RKO (cell line): Measurements from ENCODE around the gene WASF2.
"Not testable (repeated sequence)": the region's sequence is repeated elsewhere in the genome, so short reads cannot be mapped to it uniquely, and the experiment has no call there.

Source experiments
- DNase-seq: peaks from one replicate; pipeline ENCODE4 v3.0.0-alpha.2; 2016; ENCODE audit warnings: low spot score

The WASF2 gene, protein sequence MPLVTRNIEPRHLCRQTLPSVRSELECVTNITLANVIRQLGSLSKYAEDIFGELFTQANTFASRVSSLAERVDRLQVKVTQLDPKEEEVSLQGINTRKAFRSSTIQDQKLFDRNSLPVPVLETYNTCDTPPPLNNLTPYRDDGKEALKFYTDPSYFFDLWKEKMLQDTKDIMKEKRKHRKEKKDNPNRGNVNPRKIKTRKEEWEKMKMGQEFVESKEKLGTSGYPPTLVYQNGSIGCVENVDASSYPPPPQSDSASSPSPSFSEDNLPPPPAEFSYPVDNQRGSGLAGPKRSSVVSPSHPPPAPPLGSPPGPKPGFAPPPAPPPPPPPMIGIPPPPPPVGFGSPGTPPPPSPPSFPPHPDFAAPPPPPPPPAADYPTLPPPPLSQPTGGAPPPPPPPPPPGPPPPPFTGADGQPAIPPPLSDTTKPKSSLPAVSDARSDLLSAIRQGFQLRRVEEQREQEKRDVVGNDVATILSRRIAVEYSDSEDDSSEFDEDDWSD

GRCh38 chr1:27489973-27490741, at the start of gene WASF2:
Gene WASF2 (minus strand): TSS chr1:27490167. CDS start chr1:27428890, 61,277 bp downstream.
- peak; percentile 97 for DNase-seq

DNA sequence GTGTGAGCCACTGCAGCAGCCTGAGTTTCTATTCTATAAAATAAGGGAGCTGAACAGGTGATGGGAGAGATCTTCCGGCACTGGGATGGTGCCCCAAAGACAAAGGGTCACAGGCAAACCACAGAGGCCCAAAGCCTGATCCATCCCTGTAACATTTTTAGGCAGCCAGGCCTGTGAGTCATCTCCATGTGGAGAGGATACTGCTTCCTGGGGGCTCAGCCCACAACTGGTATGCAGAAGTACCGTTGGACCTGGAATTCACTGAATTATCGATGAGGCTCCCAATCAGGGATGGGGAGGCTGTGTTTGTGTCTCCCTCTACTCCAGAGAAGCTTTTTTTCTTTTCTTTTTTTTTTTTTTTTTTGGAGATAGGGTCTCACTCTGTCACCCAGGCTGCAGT, 48.8 kb upstream of the WASF2 start:
- peak; percentile 15 for DNase-seq

DNA sequence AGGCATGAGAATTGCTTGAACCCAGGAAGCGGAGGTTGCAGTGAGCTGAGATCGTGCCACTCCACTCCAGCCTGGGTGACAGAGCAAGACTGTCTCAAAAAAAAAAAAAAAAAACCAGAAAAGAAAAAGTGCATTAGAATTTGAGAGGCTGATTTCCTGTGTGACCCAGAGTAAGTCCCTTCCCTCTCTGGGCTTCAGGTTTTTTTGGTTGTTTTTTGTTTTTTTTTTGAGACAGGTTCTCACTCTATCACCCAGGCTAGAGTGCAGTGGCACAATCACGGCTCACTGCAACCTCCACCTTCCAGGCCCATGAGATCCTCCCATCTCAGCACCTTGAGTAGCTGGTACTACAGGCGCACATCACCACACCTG, 48.3 kb upstream of the WASF2 start:
- not testable (repeated sequence) for DNase-seq

DNA sequence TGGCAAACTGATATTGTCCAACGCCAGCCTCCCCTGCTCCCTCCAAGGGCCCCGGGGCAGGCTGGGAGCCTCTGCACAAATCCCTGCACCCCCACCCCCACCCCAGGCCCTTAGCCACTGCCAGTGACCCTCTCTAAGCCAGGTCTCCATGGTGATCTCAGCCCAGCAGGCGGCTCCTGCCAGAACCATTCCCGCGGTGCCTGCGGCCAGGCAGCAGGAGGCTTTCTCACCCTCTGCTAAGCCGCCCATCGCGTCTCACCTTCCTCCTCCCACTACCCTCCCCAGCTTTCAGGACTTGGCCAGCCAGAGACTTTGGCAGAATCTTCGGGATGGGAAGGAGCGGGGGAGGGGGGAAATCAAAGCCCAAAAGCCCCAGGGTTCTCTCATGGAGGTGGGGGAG, 46.8 kb upstream of the WASF2 start:
- no peak for DNase-seq

DNA sequence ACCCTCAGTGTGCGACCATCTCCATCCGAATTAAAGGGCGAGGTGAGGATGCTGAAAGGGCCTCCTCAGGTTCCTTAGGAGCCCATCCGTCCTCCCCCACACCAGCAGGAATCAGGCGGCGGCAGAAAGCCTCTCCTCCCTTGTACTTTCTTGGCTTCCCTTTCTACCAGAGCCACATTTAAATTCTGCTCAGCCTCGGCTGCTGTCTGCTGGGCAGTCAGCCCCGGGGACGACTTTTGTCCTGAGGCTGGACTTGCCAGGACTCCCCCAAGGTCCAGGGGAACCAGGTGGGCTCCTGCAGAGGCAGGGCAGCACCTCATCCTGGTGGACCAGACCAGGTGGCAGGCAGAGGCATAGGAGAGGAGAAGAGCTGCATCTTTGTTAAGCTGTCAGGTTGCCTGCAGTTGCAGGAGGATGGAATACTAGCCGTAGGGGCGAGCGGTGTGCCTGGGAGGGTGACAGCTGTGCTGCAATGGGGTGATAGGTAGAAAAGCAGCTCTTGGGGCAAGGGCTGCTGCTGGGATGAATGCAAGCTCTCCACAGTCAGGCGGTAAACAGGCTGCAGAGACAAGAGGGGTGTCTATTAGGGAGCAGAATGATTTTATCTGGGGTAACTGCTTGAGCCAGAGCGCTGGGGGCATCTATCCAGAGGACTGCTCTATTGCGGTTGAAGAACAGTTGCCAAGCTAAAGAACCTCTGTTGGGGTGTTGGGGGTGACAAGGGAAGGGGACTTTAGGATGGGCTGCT, 46.2 kb upstream of the WASF2 start:
- no peak for DNase-seq

GRCh38 chr1:27535386-27535785, 45.4 kb upstream of the WASF2 start:
- DNase-seq, result no peak

DNA sequence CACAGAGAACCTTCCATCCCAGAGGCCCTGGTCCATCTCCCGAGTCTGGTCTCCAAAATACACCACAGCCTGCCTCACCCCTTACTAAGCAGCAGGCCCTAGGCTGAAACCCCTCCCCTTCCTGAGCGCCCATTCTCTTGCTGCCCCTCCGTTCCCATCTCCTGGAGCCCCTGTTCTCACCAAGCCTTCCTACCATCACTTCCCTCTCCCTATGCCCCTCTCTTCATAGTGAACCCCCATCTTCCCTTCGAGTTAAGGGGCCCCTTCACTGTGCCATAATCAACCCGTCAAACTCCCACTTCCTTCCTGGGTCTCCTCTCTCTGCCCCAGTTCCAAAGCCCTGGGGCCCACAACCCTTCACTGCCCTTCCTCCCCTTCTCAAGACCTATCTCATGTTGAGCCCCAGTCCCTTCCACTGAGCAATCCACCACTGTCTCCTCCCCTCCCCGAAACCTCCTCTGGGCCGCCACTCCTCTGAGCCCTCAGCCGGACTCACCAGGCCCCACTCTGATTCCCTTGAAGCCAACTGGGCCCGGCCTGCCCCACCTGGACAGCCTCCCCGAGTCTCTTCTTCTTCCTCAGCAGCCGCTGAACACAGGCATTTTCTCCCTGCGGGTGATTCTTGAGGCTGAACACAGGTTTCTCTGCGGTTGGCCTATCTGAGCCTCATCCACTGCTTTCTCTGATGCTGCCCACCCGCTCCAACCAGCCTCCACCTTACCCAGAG, 42.2 kb upstream of the WASF2 start:
- no peak for DNase-seq

- no peak for DNase-seq
Observed at GRCh38 chr1:27530192-27530591, 40.2 kb upstream of the WASF2 start.

DNA sequence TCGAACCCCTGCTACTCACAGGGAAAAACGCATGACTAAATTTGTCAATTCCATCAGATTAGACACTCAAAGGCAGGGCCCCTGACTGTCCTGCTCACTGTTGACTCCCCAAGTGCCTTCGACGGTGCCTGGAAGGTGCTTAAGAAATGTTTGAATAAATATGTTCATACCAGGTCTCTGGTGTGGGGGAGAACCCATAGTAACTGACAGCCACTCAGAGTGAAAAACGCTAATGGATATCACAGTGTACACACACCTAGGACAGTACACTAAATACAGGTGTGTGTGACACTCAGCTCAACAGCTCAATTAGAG, 39.7 kb upstream of the WASF2 start:
- no peak for DNase-seq

DNA sequence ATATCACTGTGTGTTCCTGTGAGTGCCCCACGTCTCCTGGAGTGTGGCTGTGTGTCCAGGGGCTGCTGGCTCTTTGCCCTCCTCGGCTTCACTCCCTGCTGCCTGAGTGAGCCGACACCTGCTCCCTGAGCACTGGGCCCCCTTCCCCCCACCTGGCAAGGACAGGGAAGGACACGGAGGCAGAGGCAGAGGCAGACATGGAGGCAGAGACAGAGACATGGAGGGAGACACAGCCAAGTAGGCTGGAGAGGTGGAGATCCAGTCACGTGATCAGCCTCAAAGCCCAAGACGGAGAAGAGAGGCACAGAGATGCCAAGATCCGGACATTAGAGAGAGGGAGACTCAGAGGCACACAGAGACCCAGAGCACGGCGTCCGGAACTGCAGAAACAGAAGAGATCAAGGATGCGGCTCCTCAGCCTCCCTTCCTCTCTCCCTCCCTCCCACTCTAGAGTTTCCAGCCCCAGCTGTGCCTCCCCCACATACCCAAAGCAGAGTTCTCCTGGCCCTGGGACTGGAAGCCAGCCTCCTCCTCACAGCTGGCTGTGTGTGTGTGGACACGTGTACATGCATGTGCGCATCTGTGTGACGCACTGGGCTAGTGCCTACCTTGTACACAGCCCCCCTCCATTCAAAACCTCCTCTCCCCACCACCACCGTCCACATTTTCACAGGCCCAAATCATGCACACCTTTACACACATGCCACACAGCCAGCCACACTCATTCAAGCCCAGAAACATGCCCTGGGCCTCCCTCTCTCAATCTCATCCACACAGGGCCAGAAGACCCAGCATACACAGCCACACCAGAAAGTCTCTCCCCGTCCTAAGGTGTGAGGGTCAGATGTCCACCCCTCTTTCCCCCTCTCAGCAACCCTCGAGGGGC, 39.1 kb upstream of the WASF2 start:
- DNase-seq, result no peak

- no peak for DNase-seq
Observed at GRCh38 chr1:27527890-27528817, 38.2 kb upstream of the WASF2 start.

- DNase-seq, result no peak
Observed at GRCh38 chr1:27527223-27527889, 37.4 kb upstream of the WASF2 start.

DNA sequence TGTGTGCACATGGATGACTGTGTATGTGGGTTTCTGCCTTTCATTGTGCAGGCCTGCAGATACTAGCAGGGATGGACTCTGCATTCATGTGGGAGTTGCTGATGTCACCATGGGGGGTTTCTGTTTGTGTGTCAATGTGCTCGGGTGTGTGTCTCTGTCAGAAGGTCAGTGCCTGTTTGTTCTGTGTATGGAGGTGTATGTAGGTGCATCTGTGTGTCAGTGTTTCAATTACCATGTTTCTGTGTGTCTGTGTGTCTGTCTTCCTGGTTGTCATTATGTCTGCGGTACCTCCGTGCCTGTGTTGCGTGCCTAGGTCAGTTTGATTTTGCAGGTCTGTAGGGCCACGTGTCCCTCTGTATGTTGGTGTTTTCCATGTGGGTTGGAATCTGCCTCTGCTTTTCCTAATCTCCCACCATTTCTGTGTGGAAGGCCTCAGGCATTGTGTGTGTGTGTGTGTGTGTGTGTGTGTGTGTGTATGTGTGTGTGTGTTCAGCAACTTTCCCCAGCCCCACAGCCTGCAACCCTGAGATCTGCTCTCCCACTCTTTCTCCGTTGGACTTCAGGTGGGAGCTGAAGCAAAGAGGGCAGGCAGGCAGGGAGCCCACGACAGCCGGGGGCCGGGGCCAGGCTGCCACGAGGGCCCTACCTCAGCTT, 36.7 kb upstream of the WASF2 start:
- no peak for DNase-seq

- DNase-seq, result no peak
Observed at GRCh38 chr1:27525296-27526272, 35.6 kb upstream of the WASF2 start.

- DNase-seq, result no peak
Observed at GRCh38 chr1:27523337-27524020, 33.5 kb upstream of the WASF2 start.

DNA sequence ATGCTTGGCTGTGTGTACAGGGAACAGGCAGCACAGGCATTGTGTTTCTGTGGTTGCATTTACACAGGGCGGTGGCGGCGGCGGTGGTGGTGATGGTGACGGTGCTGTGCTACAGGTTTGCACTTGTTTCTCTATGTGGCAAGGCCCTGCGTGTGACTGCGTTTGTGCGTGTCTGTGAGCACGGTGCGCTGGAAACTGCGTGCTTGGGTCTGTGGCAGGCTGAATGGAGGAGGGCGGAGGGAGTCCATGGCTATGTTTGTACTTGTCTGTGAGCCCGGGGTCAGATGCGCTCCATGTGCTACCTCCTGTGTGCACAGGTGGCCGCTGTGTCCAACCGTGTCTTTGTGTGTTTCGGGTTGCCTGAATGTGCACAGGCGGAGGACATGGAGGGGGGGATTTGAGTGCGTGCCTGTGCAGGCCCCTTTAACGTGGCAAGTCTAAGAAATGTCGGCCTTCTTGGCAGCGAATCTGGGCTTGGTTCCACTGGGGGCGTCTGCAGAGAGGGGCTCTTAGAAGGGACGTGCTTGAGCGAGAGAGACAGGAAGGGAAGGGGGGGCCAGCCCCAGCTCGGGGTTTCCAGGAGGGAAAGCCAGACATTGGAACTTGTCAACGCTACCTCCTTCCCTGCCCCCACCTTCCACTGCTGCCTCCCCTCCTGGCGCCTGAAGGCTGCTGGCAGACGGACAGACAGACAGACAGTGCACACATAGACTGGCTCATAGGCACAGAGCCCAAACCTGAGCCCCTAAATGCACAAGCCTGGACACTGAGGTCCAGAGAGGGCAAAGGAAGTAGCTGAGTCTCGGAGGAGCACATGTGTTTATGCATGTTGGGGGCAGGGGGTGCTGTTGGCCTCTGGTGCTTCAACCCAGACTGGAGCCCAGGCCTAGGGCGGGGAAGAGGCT, 32.7 kb upstream of the WASF2 start:
- DNase-seq, result no peak
